ENCODE measurements around the gene C19orf12. TPM values are rescaled to one million over a fixed set of nuclear protein-coding genes. Genes with fewer than 3 reads are reported as not detected.

Gene C19orf12
- 19.1 and 20.3 TPM in 2 replicates for total RNA-seq

DNA sequence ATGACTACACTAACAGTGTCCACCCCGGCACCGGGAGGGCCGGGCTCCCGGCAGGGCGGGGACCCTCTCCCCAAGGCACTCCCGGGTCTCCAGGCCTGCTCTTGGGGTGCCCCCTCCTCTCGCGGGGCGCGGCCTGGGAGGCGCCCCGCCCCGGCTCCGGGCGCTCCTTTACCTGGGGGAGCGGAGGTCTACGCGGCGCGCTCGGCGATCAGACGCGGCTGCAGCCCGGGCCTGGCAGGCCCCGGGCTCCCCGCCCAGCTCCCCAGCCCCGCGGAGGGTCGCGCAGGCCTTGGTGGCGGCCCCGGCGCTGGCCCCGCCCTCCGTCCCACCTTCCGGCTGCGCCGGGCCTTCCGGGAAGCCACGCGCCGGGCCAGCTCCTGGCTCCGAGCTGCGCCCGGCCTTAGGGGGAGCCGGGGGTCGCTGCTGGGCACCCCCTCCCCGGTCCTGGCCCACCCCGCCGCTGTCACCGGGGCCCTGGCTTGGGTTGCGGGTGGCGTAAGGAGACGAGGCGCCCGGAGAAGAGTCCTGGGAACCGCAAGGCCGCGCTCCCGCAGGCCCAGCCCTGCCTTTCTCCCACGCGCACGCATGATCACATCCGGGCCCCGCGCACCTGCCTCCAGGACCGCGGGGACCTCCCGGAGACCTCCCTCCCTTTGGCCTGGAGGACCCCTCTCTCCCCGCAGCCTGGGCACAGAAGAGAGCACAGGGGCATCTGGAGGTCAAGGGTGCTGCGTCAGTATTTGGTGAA, at the start of gene C19orf12:
C19orf12 (minus strand) TSS at position 309 of the 748 bp plus-strand sequence. CDS start 6,848 bp downstream, outside the sequence.

DNA sequence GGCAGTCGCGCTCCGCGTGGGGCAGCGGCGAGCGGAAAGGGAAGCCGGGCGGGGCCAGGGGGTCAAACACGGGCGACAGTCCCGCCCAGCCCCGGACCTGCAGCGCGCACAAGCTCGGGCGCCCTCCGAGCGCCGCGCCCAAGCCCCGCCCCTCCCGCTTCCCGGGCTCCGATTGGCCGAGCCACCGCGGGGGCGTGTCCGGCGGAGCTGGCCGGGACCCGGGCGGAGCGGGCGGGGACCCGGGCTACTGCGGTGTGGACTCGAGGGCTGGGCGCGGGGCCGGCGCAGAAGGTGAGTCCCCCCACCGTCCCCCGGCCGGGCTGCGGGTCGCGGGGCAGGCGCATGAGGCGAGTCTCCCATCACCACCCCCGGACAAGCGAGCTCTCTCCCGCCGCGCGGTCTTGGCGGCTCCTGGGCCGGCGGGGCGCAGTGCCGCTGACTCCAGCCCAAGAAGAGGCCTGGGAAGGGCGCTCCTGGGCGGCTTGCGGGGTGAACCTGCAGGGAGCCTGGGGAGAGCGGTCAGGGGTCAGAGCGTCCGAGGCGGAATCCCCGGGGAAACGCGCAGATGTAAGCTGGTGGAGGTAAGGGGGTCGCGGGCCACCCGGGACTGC, 49.7 kb downstream of the C19orf12 start, which contains the start of gene PLEKHF1:
PLEKHF1 (plus strand) TSS at position 247 of the 611 bp plus-strand sequence. CDS start 8,379 bp downstream, outside the sequence.

Other genes with a start within 250 kb of the C19orf12 start
- not detected in 2 replicates for gene VSTM2B, start 189.3 kb downstream of the C19orf12 start, total RNA-seq
- gene POP4, start 109.0 kb downstream of the C19orf12 start, total RNA-seq, result 75.5 and 89.7 TPM in 2 replicates
- 25.6 and 39.7 TPM in 2 replicates for gene PLEKHF1, start 49.8 kb downstream of the C19orf12 start, total RNA-seq
- 4.8 and 4.9 TPM in 2 replicates for gene CCNE1, start 96.7 kb upstream of the C19orf12 start, total RNA-seq
- 63.9 and 71.0 TPM in 2 replicates for gene URI1, start 227.0 kb upstream of the C19orf12 start, total RNA-seq